GM23338 (cell line): ENCODE measurements around the gene XYLT1. TPM values are rescaled to one million over a fixed set of nuclear protein-coding genes. Genes with fewer than 3 reads are reported as not detected.
A peak's percentile ranks its signal among the peaks of the same experiment; 100 is the strongest.

Experiments
- ATAC-seq: fragments of 200-7000 bp; cut with Tn5 transposase; 3 replicates; pipeline ENCODE4 v1.9.1; 2020
- DNase-seq: peaks from one replicate; pipeline ENCODE4 v3.0.0-alpha.2; 2015; ENCODE audit warnings: low spot score
- H2AFZ ChIP-seq: fragments of 200-600 bp; sonication (generic); 2 replicates; pipeline ENCODE4 v1.8.0; 2016; ENCODE audit warnings: antibody characterized with exemption, mild to moderate bottlenecking, moderate library complexity
- H3F3A ChIP-seq: fragments of 200-600 bp; sonication (generic); replicated peaks from 2 replicates; pipeline ENCODE4 v1.8.0; 2017; ENCODE audit warnings: antibody characterized with exemption, mixed run types, low read depth
- H3K27ac ChIP-seq: fragments of 200-600 bp; sonication (generic); 2 replicates; pipeline ENCODE4 v1.6.1; 2016; ENCODE audit warnings: low read depth
- H3K27me3 ChIP-seq: fragments of 200-600 bp; sonication (generic); 2 replicates; pipeline ENCODE4 v1.8.0; 2016; ENCODE audit warnings: mild to moderate bottlenecking, mixed run types, moderate library complexity; ENCODE audit not compliant: insufficient read depth
- H3K36me3 ChIP-seq: fragments of 200-600 bp; sonication (generic); 2 replicates; pipeline ENCODE4 v1.8.0; 2016; ENCODE audit warnings: mild to moderate bottlenecking; ENCODE audit not compliant: insufficient read depth
- H3K4me1 ChIP-seq: fragments of 200-600 bp; sonication (generic); 2 replicates; pipeline ENCODE4 v1.8.0; 2016; ENCODE audit warnings: mild to moderate bottlenecking, moderate library complexity; ENCODE audit not compliant: insufficient read depth
- H3K4me2 ChIP-seq: fragments of 200-600 bp; sonication (generic); 2 replicates; pipeline ENCODE4 v1.7.1; 2017; ENCODE audit warnings: mixed run types
- H3K4me3 ChIP-seq: fragments of 200-600 bp; sonication (generic); 2 replicates; pipeline ENCODE4 v1.6.1; 2016; ENCODE audit warnings: mixed run types
- H3K79me2 ChIP-seq: fragments of 200-600 bp; sonication (generic); replicated peaks from 2 replicates; pipeline ENCODE4 v1.8.0; 2017; ENCODE audit warnings: mild to moderate bottlenecking; ENCODE audit not compliant: insufficient read depth
- H3K9me2 ChIP-seq: fragments of 200-600 bp; sonication (generic); 2 replicates; pipeline ENCODE4 v1.8.0; 2017; ENCODE audit not compliant: insufficient read depth
- H4K20me1 ChIP-seq: fragments of 200-600 bp; sonication (generic); replicated peaks from 2 replicates; pipeline ENCODE4 v1.8.0; 2017; ENCODE audit warnings: mild to moderate bottlenecking; ENCODE audit not compliant: insufficient read depth
- H3K27ac Mint-ChIP-seq: 2 replicates; pipeline ENCODE4 v1.8.0; 2020; ENCODE audit warnings: inconsistent platforms, mild to moderate bottlenecking, moderate library complexity, mixed read lengths
- H3K27me3 Mint-ChIP-seq: 3 replicates; pipeline ENCODE4 v1.8.0; 2022; ENCODE audit warnings: low read depth, mild to moderate bottlenecking, moderate library complexity, mixed read lengths, inconsistent platforms; ENCODE audit not compliant: insufficient read depth, poor library complexity
- H3K36me3 Mint-ChIP-seq: 3 replicates; pipeline ENCODE4 v1.8.0; 2021; ENCODE audit warnings: low read depth, mild to moderate bottlenecking, inconsistent platforms, moderate library complexity, mixed read lengths
- H3K4me1 Mint-ChIP-seq: 3 replicates; pipeline ENCODE4 v1.8.0; 2020; ENCODE audit warnings: mild to moderate bottlenecking, inconsistent platforms, mixed read lengths
- H3K4me3 Mint-ChIP-seq: 3 replicates; pipeline ENCODE4 v1.8.0; 2021; ENCODE audit warnings: moderate library complexity, mild to moderate bottlenecking, inconsistent platforms, mixed read lengths
- H3K9me3 Mint-ChIP-seq: 3 replicates; pipeline ENCODE4 v1.8.0; 2020; ENCODE audit warnings: moderate library complexity, mild to moderate bottlenecking, inconsistent platforms, mixed read lengths
- CREB1 ChIP-seq: fragments of 250-450 bp; sonication (Bioruptor Pico); IDR thresholded peaks from 2 replicates; pipeline ENCODE4 v1.5.0; 2020; ENCODE audit warnings: low read depth, mild to moderate bottlenecking, moderate library complexity
- EZH2 ChIP-seq: fragments of 200-600 bp; sonication (generic); IDR thresholded peaks from one replicate; pipeline ENCODE4 v1.8.0; 2017; ENCODE audit warnings: antibody characterized with exemption, mild to moderate bottlenecking, low read depth; ENCODE audit not compliant: unreplicated experiment
- JUNB ChIP-seq: IDR thresholded peaks from one replicate; pipeline ENCODE4 v1.6.1; 2016; ENCODE audit warnings: antibody characterized with exemption; ENCODE audit not compliant: unreplicated experiment
- POLR2AphosphoS5 ChIP-seq: IDR thresholded peaks from 2 replicates; pipeline ENCODE4 v1.6.1; 2016; ENCODE audit warnings: antibody characterized with exemption, low read depth
- STAT1 ChIP-seq: IDR thresholded peaks from one replicate; pipeline ENCODE4 v1.6.1; 2016; ENCODE audit warnings: antibody characterized with exemption; ENCODE audit not compliant: unreplicated experiment
- ZNF331 ChIP-seq: fragments of 250-450 bp; sonication (Bioruptor Pico); IDR thresholded peaks from 2 replicates; pipeline ENCODE4 v1.5.0; 2020; ENCODE audit warnings: low read depth, mild to moderate bottlenecking, moderate library complexity
- ZNF462 ChIP-seq: fragments of 250-450 bp; sonication (Bioruptor Pico); IDR thresholded peaks from 2 replicates; pipeline ENCODE4 v1.5.0; 2020; ENCODE audit warnings: mild to moderate bottlenecking, moderate library complexity
- polyA plus RNA-seq: library from polyadenylated mRNA; unstranded; fragments of >200 nt; fragmentation: Nextera tagmentation; extraction: Ambion mirVana; gene quantifications from 2 replicates; pipeline ENCODE4 v1.2.1, GENCODE V29; 2016
- total RNA-seq: library from RNA; depleted of rRNA; stranded (reverse); fragments of >200 nt; shearing (Covaris generic); gene quantifications from 2 replicates; pipeline ENCODE4 v1.2.3, GENCODE V29; 2014
- TF ChIP-seq, protein P1 (sequence below), 2 experiments: fragments of 200-600 bp in 1 of 2; sonication (generic) in 1 of 2; conservative IDR thresholded peaks; 2 replicates each; pipeline versions ENCODE4 v1.5.1 to v1.6.1; 2016 to 2017; ENCODE audit warnings: antibody characterized with exemption in 2 of 2, low read depth in 2 of 2, mild to moderate bottlenecking in 2 of 2, moderate library complexity in 1 of 2

Gene XYLT1
- total and polyA plus RNA-seq, 2 experiments from 2014 or later = 3.5 to 24.7 TPM

DNA sequence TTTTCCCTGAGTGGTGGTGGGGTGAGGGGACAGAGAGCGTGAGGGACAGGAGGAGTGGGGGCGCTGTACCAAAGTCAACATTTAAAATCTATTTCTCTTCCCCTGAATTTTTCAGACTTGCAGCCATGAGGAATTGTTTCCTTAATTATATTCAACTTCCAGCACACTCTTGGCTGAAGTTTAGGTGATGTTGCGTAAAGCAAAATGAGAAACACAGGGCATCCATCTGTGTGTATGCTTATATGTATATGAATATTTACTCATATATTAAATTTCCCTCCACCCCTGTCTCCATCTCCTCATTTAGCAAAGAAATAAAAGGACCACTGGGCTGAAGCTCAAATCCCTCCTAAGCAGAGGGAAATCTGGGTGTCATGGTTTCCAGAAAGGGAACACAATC lies 218.1 kb downstream of the XYLT1 start:
- 0 out of 3 replicates have a peak, but pooled peaks cover 4% of the 10 kb centered on the region for H3K36me3 Mint-ChIP-seq
- Histone ChIP-seq H3K79me2 (no peaks in the 10 kb centered on the region; the same call in 1 of the 2 replicates), H2AFZ (no peak overlapping the region), H3K27me3 (no peaks in the 10 kb centered on the region), H3K4me2 (no peak overlapping the region), H3K4me1 (no peaks in the 10 kb centered on the region), H3K36me3 (no peaks in the 10 kb centered on the region), H4K20me1 (0 out of 2 replicates have a peak, but pooled peaks cover 3% of the 10 kb centered on the region), H3F3A (no peaks in the 10 kb centered on the region), H3K9me2 (peaks cover 9% of the 10 kb centered on the region), H3K4me3 (no peak overlapping the region), H3K27ac (no peak overlapping the region)
- H3K27me3 Mint-ChIP-seq = peaks cover 2% of the 10 kb centered on the region
- TF ChIP-seq, protein P1, sequence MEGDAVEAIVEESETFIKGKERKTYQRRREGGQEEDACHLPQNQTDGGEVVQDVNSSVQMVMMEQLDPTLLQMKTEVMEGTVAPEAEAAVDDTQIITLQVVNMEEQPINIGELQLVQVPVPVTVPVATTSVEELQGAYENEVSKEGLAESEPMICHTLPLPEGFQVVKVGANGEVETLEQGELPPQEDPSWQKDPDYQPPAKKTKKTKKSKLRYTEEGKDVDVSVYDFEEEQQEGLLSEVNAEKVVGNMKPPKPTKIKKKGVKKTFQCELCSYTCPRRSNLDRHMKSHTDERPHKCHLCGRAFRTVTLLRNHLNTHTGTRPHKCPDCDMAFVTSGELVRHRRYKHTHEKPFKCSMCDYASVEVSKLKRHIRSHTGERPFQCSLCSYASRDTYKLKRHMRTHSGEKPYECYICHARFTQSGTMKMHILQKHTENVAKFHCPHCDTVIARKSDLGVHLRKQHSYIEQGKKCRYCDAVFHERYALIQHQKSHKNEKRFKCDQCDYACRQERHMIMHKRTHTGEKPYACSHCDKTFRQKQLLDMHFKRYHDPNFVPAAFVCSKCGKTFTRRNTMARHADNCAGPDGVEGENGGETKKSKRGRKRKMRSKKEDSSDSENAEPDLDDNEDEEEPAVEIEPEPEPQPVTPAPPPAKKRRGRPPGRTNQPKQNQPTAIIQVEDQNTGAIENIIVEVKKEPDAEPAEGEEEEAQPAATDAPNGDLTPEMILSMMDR (conservative IDR thresholded peaks at IDR 0.05; ENCODE audit: low read depth in 2 of 2) = no peak
- TF ChIP-seq STAT1 = no peak
- no peak for TF ChIP-seq JUNB
- no peak for TF ChIP-seq CREB1 (CRISPR knock-in tag)
- H3K9me3 Mint-ChIP-seq = no peaks in the 10 kb centered on the region
- H3K27ac Mint-ChIP-seq = no peak overlapping the region
- no peaks in the 10 kb centered on the region; the same call in 2 of the 3 replicates for H3K4me1 Mint-ChIP-seq
- no peak for DNase-seq
- H3K4me3 Mint-ChIP-seq = no peak overlapping the region
- no peak for ATAC-seq

- H3K27ac Mint-ChIP-seq = peak overlapping the region; percentile 6; the same call in 1 of the 2 replicates
- ATAC-seq = no peak
Observed at GRCh38 chr16:17252064-17252463, 218.7 kb downstream of the XYLT1 start.

More at GRCh38 chr16:17252064-17252463, 218.7 kb downstream of the XYLT1 start:
- TF ChIP-seq ZNF462 (CRISPR knock-in tag) = no peak
- no peak for TF ChIP-seq STAT1
- TF ChIP-seq POLR2AphosphoS5 = no peak
- TF ChIP-seq ZNF331 = no peak
- no peak for TF ChIP-seq EZH2
- H3K4me3 Mint-ChIP-seq = no peak overlapping the region
- no peaks in the 10 kb centered on the region for H3F3A ChIP-seq
- no peaks in the 10 kb centered on the region for H3K27me3 ChIP-seq
- H3K27me3 Mint-ChIP-seq = peaks cover 2% of the 10 kb centered on the region
- no peaks in the 10 kb centered on the region for H3K36me3 ChIP-seq
- H4K20me1 ChIP-seq = 0 out of 2 replicates have a peak, but pooled peaks cover 3% of the 10 kb centered on the region
- H3K9me3 Mint-ChIP-seq = no peaks in the 10 kb centered on the region
- no peaks in the 10 kb centered on the region; the same call in 1 of the 2 replicates for H3K79me2 ChIP-seq
- H3K9me2 ChIP-seq = peaks cover 9% of the 10 kb centered on the region
- H2AFZ ChIP-seq = no peak overlapping the region
- H3K27ac ChIP-seq = no peak overlapping the region
- no peak for DNase-seq
- no peaks in the 10 kb centered on the region; the same call in 2 of the 3 replicates for H3K4me1 Mint-ChIP-seq
- no peak overlapping the region for H3K4me2 ChIP-seq
- 0 out of 3 replicates have a peak, but pooled peaks cover 4% of the 10 kb centered on the region for H3K36me3 Mint-ChIP-seq
- no peak overlapping the region for H3K4me3 ChIP-seq
- no peaks in the 10 kb centered on the region for H3K4me1 ChIP-seq
